CD14-positive monocyte (primary cell): ENCODE measurements around the gene RASGEF1B. TPM values are rescaled to one million over a fixed set of nuclear protein-coding genes. Genes with fewer than 3 reads are reported as not detected.
"Not testable (repeated sequence)": the region's sequence is repeated elsewhere in the genome, so short reads cannot be mapped to it uniquely, and the experiment has no call there.

Experiments
- DNase-seq, 3 donors: peaks; one replicate each; pipeline ENCODE4 v3.0.0-alpha.2; 2011 to 2022
- H2AFZ ChIP-seq: 2 replicates; pipeline ENCODE4 v1.6.0; 2012; ENCODE audit warnings: mild to moderate bottlenecking, low read depth, low read length, inconsistent platforms; ENCODE audit not compliant: insufficient read depth, poor library complexity, severe bottlenecking
- H3K27ac ChIP-seq, 2 donors: 1 replicate in 1 of 2; 2 replicates in 1 of 2; pipeline ENCODE4 v1.5.1; 2012 to 2013; ENCODE audit warnings: low read length in 2 of 2, control low read depth in 1 of 2, inconsistent platforms in 1 of 2, low read depth in 1 of 2, mild to moderate bottlenecking in 1 of 2
- H3K27me3 ChIP-seq, 2 donors: one replicate each; pipeline versions ENCODE4 v1.6.0 to v1.6.1; 2011 to 2013; ENCODE audit warnings: low read length in 2 of 2; ENCODE audit not compliant: control insufficient read depth in 2 of 2, insufficient read depth in 2 of 2
- H3K36me3 ChIP-seq, 2 donors: replicated peaks in 1 of 2; 1 replicate in 1 of 2; 2 replicates in 1 of 2; pipeline versions ENCODE4 v1.5.1 to v1.6.1; 2012 to 2013; ENCODE audit warnings: low read length in 2 of 2, control low read depth in 1 of 2, inconsistent platforms in 1 of 2, mild to moderate bottlenecking in 1 of 2; ENCODE audit not compliant: insufficient read depth in 2 of 2, control insufficient read depth in 1 of 2
- H3K4me1 ChIP-seq, 2 donors: 1 replicate in 1 of 2; 2 replicates in 1 of 2; pipeline versions ENCODE4 v1.5.1 to v1.6.1; 2012 to 2013; ENCODE audit warnings: low read length in 2 of 2, control low read depth in 1 of 2, inconsistent platforms in 1 of 2, mild to moderate bottlenecking in 1 of 2, moderate library complexity in 1 of 2; ENCODE audit not compliant: insufficient read depth in 2 of 2, control insufficient read depth in 1 of 2
- H3K4me2 ChIP-seq: replicated peaks from 2 replicates; pipeline ENCODE3; 2012; ENCODE audit warnings: low read length, moderate library complexity, mild to moderate bottlenecking; ENCODE audit not compliant: poor library complexity, severe bottlenecking; ENCODE audit errors: extremely low read depth
- H3K4me3 ChIP-seq, 3 experiments: fragments of 200-600 bp in 1 of 3; sonication (generic) in 1 of 3; replicated peaks in 1 of 3; 1 replicate in 2 of 3; 2 replicates in 1 of 3; pipeline ENCODE4 v1.5.1; 2011 to 2013; ENCODE audit warnings: low read length in 3 of 3, mild to moderate bottlenecking in 3 of 3, control low read depth in 2 of 3, low read depth in 2 of 3, inconsistent platforms in 1 of 3, moderate library complexity in 1 of 3
- H3K79me2 ChIP-seq: 2 replicates; pipeline ENCODE4 v1.6.0; 2012; ENCODE audit warnings: mild to moderate bottlenecking, control low read depth, inconsistent platforms, low read length, moderate library complexity; ENCODE audit not compliant: insufficient read depth
- H3K9ac ChIP-seq: 2 replicates; pipeline ENCODE4 v1.6.0; 2017; ENCODE audit warnings: low read length, mild to moderate bottlenecking; ENCODE audit not compliant: insufficient read depth, poor library complexity, severe bottlenecking
- H3K9me3 ChIP-seq, 2 donors: replicated peaks in 1 of 2; 1 replicate in 1 of 2; 2 replicates in 1 of 2; pipeline versions ENCODE4 v1.5.1 to v1.6.1; 2012 to 2013; ENCODE audit warnings: low read length in 2 of 2, control low read depth in 1 of 2; ENCODE audit not compliant: control insufficient read depth in 1 of 2, insufficient read depth in 1 of 2
- H4K20me1 ChIP-seq: 2 replicates; pipeline ENCODE4 v1.6.0; 2012; ENCODE audit warnings: mild to moderate bottlenecking, low read length, control low read depth, moderate library complexity; ENCODE audit not compliant: insufficient read depth
- H3K27ac Mint-ChIP-seq, 7 donors: one replicate each; pipeline ENCODE4 v1.8.0; 2020; ENCODE audit warnings: mild to moderate bottlenecking in 7 of 7, mixed read lengths in 7 of 7, moderate library complexity in 6 of 7, inconsistent platforms in 2 of 7
- H3K27me3 Mint-ChIP-seq, 3 donors: one replicate each; pipeline ENCODE4 v1.8.0; 2021 to 2022; ENCODE audit warnings: low read depth in 3 of 3, mild to moderate bottlenecking in 3 of 3, mixed read lengths in 3 of 3, moderate library complexity in 3 of 3, inconsistent platforms in 1 of 3
- H3K36me3 Mint-ChIP-seq, 2 donors: one replicate each; pipeline ENCODE4 v1.8.0; 2020; ENCODE audit warnings: mixed read lengths in 2 of 2, inconsistent platforms in 1 of 2, mild to moderate bottlenecking in 1 of 2
- H3K4me1 Mint-ChIP-seq: one replicate; pipeline ENCODE4 v1.8.0; 2020; ENCODE audit warnings: mild to moderate bottlenecking, mixed read lengths
- H3K4me3 Mint-ChIP-seq, 2 donors: one replicate each; pipeline ENCODE4 v1.8.0; 2020; ENCODE audit warnings: mild to moderate bottlenecking in 2 of 2, mixed read lengths in 2 of 2, moderate library complexity in 1 of 2
- H3K9me3 Mint-ChIP-seq, 7 donors: one replicate each; pipeline ENCODE4 v1.8.0; 2020 to 2022; ENCODE audit warnings: mixed read lengths in 7 of 7, mild to moderate bottlenecking in 6 of 7, moderate library complexity in 6 of 7, inconsistent platforms in 2 of 7
- WGBS: methylation state at CpG from one replicate; pipeline ENCODE4 v1.1.5; 2013; ENCODE audit warnings: missing lambda C conversion rate; ENCODE audit not compliant: insufficient coverage; 5-methylcytosine and 5-hydroxymethylcytosine counted together
- intact Hi-C, 2 donors: fragments of 100-400 bp; cut with micrococcal nuclease; formaldehyde crosslinking; loops; one replicate each; pipeline versions ENCODE4 v1.15.0 to v1.15.1; 2023
- polyA plus RNA-seq, 3 donors: library from polyadenylated mRNA; depleted of rRNA in 1 of 3; unstranded in 2 of 3; stranded (reverse) in 1 of 3; fragments of 300-500 nt in 2 of 3; fragments of >200 nt in 1 of 3; fragmentation: Illumina TruSeq in 2 of 3; gene quantifications; 1 replicate in 2 of 3; 2 replicates in 1 of 3; pipeline ENCODE4 v1.2.3, GENCODE V29; 2012 to 2021
- TF ChIP-seq, protein P1 (sequence below): fragments of 200-600 bp; IDR thresholded peaks from one replicate; pipeline ENCODE4 v1.8.0; 2022; ENCODE audit warnings: antibody characterized with exemption, mild to moderate bottlenecking

The RASGEF1B gene
- polyA plus RNA-seq, 3 donors = 20.3 to 76.9 (median 36.6) TPM

DNA sequence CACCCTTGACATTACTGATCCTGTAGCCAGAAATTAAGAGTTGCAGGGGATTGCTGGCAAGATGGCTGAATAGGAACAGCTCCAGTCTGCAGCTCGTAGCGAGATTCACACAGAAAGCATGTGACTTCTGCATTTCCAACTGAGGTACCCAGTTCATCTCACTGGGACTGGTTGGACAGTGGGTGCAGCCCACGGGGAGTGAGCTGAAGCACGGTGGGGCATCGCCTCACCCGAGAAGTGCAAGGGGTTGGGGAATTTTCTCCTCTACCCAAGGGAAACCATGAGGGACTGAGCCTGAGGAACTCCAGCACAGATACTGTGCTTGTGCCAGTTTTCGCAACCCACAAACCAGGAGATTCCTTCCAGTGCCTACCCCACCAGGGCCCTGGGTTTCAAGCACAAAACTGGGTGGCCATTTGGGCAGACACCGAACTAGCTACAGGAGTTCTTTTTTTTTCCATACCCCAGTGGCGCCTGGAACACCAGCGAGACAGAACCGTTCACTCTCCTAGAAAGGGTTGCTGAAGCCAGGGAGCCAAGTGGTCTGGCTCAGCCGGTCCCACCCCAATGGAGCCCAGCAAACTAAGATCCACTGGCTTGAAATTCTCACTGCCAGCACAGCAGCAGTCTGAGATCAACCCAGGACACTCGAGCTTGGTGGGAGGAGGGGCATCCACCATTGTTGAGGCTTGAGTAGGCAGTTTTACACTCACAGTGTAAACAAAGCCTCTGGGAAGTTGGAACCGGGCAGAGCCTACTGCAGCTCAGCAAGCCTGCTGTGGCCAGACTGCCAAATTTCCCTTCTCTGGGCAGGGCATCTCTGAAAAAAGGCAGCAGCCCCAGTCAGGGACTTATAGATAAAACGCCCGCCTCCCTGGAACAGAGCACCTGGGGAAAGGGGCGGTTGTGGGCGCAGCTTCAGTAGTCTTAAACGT is 1.9 kb upstream of the RASGEF1B start:
- H3K36me3 ChIP-seq, H3K79me2 ChIP-seq, H3K9ac ChIP-seq, H3K9me3 Mint-ChIP-seq, H3K9me3 ChIP-seq, DNase-seq: not testable (repeated sequence)
- peaks cover 26 to 36% of the 10 kb centered on the region in 2 donors for H3K4me1 ChIP-seq
- peak overlapping the region; percentile 74 for H3K4me2 ChIP-seq
- H3K27me3 ChIP-seq = peaks cover 0 to 11% of the 10 kb centered on the region in 2 donors
- peaks cover 25% of the 10 kb centered on the region for H4K20me1 ChIP-seq
- peak overlapping the region; percentile 27 for H2AFZ ChIP-seq
- WGBS = 90% methylated on average over 15 of the region's 19 CpGs
- peaks cover 22 to 23% of the 10 kb centered on the region in 2 donors for H3K36me3 Mint-ChIP-seq
- H3K4me1 Mint-ChIP-seq = peaks cover 33% of the 10 kb centered on the region
- peak overlapping the region in 1 of 3 experiments; percentile 89 for H3K4me3 ChIP-seq
- peaks cover 9 to 25% (median 15%) of the 10 kb centered on the region in 3 donors for H3K27me3 Mint-ChIP-seq
- intact Hi-C loops = loop anchor here (2.0 to 10.0 kb wide), 5 partner anchors 34 to 161 kb away; no protein-coding TSS in a partner anchor
- peak overlapping the region; percentile 99 to 100 (median 99) for H3K27ac Mint-ChIP-seq
- H3K27ac ChIP-seq = peak overlapping the region; percentile 97
- H3K4me3 Mint-ChIP-seq = peak overlapping the region; percentile 88 to 95

DNA sequence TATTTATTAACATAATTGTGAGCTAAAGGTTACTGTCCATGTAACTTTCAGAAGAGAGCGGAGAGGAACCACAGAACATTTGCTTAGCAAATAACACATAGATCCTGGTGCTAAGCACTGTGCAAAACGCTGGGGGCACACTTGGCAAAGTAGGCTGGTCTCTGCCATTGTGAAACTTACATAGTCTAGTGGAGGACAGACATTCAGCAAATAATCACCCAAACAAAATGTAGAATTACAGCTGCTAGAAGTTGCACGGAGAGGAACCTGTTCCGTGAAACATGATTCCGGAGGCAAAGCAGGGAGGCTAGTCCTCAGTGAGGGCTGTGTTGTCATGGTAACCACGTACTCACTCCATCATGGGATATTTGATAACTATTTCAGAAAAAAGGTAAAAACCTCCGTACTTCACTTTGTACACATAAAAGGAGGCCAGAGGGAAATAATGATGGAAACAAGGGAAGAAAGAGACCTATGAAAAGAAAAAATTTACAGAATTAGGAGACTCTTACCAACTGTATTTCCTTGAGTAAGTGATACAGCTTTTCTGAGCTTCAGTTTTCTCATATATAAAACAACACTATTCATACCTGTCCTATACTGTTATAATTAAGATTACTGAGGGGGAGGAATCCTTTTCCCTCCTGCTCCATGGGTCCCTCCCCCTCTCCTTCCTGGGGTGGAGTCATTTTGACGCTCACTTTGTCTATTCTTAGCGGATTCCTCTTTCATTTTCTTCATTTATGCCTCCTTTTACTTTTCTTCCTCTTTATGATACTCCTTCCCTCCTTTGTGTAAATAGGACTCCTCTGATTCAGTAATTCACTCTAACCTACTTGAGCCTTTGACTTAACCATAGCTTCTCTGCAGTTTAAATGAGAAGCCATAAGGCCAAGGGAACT is 825 bp upstream of the RASGEF1B start:
- Histone ChIP-seq H2AFZ (peak overlapping the region; percentile 27), H3K36me3 (no peaks in the 10 kb centered on the region), H3K27ac (peak overlapping the region; percentile 97), H3K4me3 (peak overlapping the region; percentile 53 to 89 (median 60)), H3K9ac (peak overlapping the region; percentile 99), H4K20me1 (peaks cover 27% of the 10 kb centered on the region), H3K4me1 (peaks cover 28 to 36% of the 10 kb centered on the region in 2 donors), H3K79me2 (no peaks in the 10 kb centered on the region), H3K27me3 (peaks cover 0 to 11% of the 10 kb centered on the region in 2 donors), H3K9me3 (no peaks in the 10 kb centered on the region), H3K4me2 (peak overlapping the region; percentile 74)
- Mint-ChIP-seq H3K4me3 (peak overlapping the region; percentile 88 to 95), H3K9me3 (peaks cover 0 to 9% (median 4%) of the 10 kb centered on the region in 7 donors), H3K27me3 (peaks cover 9 to 23% (median 15%) of the 10 kb centered on the region in 3 donors), H3K36me3 (peaks cover 23 to 24% of the 10 kb centered on the region in 2 donors), H3K27ac (peak overlapping the region; percentile 99 to 100 (median 99)), H3K4me1 (peaks cover 37% of the 10 kb centered on the region)
- TF ChIP-seq, protein P1, sequence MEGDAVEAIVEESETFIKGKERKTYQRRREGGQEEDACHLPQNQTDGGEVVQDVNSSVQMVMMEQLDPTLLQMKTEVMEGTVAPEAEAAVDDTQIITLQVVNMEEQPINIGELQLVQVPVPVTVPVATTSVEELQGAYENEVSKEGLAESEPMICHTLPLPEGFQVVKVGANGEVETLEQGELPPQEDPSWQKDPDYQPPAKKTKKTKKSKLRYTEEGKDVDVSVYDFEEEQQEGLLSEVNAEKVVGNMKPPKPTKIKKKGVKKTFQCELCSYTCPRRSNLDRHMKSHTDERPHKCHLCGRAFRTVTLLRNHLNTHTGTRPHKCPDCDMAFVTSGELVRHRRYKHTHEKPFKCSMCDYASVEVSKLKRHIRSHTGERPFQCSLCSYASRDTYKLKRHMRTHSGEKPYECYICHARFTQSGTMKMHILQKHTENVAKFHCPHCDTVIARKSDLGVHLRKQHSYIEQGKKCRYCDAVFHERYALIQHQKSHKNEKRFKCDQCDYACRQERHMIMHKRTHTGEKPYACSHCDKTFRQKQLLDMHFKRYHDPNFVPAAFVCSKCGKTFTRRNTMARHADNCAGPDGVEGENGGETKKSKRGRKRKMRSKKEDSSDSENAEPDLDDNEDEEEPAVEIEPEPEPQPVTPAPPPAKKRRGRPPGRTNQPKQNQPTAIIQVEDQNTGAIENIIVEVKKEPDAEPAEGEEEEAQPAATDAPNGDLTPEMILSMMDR = no peak
- WGBS = 0% methylated on average over 1 of the region's 9 CpGs
- intact Hi-C loops = loop anchor here (2.0 to 10.0 kb wide), 5 partner anchors 35 to 162 kb away; no protein-coding TSS in a partner anchor
- DNase-seq = peak; percentile 73 to 83 (median 77)
